HFF-Myc (cell line): ENCODE results near the gene SSR4.

Experiments
- DNase-seq: peaks from one replicate; pipeline ENCODE4 v3.0.0-alpha.2; 2011; ENCODE audit warnings: low read depth; ENCODE audit errors: extremely low read depth
- H3K4me3 ChIP-seq: replicated peaks from 2 replicates; pipeline ENCODE4 v1.5.1; 2011; ENCODE audit warnings: low read depth, mild to moderate bottlenecking, control low read depth, low read length
- TF ChIP-seq, protein P1 (sequence below): IDR thresholded peaks from 2 replicates; pipeline ENCODE4 v1.5.1; 2012; ENCODE audit warnings: mild to moderate bottlenecking, low read depth, low read length, control low read depth; ENCODE audit errors: missing control alignments

The SSR4 gene

DNA sequence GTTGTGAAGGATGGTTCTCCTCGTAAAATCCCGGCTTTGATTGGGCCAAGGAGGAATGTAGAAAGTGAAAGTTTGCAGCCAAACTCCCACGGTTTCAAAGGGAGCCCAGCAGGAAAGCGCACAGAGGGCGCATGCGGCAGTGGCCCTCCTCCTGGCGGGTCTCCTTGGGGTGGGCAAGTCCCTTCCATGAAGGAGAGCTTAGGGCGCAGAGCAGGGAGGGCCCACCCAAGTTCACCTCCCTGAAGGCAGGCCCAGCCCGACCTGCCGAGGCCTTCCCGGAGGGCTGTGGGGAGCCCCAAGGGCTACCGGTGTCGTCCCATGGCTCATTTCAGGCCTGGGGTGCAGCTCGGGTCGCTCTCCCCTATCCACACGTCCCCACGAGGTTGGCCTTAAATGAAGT is 33.8 kb downstream of the SSR4 start:
- no peak for DNase-seq
- H3K4me3 ChIP-seq = no peak overlapping the region
- TF ChIP-seq, protein P1, sequence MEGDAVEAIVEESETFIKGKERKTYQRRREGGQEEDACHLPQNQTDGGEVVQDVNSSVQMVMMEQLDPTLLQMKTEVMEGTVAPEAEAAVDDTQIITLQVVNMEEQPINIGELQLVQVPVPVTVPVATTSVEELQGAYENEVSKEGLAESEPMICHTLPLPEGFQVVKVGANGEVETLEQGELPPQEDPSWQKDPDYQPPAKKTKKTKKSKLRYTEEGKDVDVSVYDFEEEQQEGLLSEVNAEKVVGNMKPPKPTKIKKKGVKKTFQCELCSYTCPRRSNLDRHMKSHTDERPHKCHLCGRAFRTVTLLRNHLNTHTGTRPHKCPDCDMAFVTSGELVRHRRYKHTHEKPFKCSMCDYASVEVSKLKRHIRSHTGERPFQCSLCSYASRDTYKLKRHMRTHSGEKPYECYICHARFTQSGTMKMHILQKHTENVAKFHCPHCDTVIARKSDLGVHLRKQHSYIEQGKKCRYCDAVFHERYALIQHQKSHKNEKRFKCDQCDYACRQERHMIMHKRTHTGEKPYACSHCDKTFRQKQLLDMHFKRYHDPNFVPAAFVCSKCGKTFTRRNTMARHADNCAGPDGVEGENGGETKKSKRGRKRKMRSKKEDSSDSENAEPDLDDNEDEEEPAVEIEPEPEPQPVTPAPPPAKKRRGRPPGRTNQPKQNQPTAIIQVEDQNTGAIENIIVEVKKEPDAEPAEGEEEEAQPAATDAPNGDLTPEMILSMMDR = no peak

DNA sequence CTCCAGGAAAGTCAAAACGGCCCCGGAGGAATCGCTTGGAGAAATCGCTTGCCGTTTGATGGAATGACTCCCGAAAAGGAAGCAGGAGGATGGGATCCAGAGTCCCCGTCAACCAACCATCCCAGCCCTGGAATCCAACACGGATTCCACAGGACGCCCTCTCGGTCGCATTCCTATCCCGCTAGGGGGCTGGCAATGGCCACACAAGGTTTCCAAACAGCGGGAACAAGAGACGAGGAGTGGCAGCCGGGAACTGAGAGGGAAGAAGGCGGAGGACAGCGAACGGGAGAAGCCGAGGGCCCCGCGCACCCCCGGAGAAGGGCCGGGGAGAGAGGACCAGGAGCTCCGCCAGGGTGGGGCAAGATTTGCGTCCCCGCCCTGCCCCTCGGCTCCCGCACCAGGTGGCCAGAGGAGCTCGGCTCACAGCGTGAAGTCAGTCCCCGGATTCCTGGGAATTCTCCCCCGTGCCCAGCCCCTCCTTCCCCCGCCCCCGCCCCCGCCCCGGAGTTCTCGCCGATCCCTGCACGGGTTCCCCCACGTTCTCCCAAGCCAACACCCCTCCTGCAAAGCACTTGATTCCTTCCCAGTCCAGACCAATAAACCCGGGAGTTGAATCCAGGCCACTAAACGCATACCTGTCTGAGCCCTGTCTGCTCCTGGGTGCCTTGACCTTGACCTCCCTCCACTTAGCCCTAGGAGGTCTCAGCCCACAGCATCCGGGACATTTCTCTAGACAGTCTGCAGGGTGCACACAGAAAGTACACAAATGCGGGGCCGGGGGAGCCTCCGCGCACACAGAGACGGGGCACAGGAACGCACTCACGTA is 34.5 kb downstream of the SSR4 start:
- TF ChIP-seq, protein P1 = no peak
- no peak for DNase-seq

DNA sequence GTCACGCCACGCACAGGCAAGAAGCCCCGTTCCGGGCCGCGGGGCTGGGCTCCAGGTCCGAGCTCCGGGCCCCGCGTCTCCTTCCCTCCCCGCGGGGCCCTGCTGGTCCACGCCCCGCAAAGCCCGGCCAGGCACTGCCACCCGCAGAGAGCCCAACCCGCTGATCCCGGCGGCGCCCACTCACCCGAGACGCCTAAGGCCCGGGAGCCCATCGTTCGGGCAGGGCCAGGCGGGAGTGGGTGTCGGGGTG is 35.0 kb downstream of the SSR4 start:
- TF ChIP-seq, protein P1 = no peak
- no peak overlapping the region for H3K4me3 ChIP-seq
- DNase-seq = no peak

More for the DNA sequence above, 34.5 kb downstream of the SSR4 start:
- H3K4me3 ChIP-seq = no peak overlapping the region

- DNase-seq = no peak
- no peak within 1 kb of the TSS for H3K4me3 ChIP-seq
- TF ChIP-seq, protein P1 = no peak
Measured at GRCh38 chrX:153829799-153830639, 35.6 kb downstream of the SSR4 start, which contains the start of gene PDZD4. Gene PDZD4, minus strand, starts transcription at chrX:153830544. Its CDS starts 246 bp downstream, at chrX:153830298.

GRCh38 chrX:153830640-153831428 is 36.4 kb downstream of the SSR4 start:
- DNase-seq = no peak
- H3K4me3 ChIP-seq = no peak overlapping the region
- TF ChIP-seq, protein P1 = no peak

GRCh38 chrX:153831429-153832150 is 37.1 kb downstream of the SSR4 start:
- no peak overlapping the region for H3K4me3 ChIP-seq
- DNase-seq = no peak
- TF ChIP-seq, protein P1 = no peak
